GM18858 (cell line): ENCODE data around the gene SPINDOC.
"Not testable (repeated sequence)": the region's sequence is repeated elsewhere in the genome, so short reads cannot be mapped to it uniquely, and the experiment has no call there.

Experiments
- ATAC-seq: cut with Tn5 transposase; IDR thresholded peaks from one replicate; pipeline ENCODE4 v1.9.1; 2021; ENCODE audit not compliant: unreplicated experiment

The SPINDOC gene, protein sequence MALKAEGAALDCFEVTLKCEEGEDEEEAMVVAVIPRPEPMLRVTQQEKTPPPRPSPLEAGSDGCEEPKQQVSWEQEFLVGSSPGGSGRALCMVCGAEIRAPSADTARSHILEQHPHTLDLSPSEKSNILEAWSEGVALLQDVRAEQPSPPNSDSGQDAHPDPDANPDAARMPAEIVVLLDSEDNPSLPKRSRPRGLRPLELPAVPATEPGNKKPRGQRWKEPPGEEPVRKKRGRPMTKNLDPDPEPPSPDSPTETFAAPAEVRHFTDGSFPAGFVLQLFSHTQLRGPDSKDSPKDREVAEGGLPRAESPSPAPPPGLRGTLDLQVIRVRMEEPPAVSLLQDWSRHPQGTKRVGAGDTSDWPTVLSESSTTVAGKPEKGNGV

DNA sequence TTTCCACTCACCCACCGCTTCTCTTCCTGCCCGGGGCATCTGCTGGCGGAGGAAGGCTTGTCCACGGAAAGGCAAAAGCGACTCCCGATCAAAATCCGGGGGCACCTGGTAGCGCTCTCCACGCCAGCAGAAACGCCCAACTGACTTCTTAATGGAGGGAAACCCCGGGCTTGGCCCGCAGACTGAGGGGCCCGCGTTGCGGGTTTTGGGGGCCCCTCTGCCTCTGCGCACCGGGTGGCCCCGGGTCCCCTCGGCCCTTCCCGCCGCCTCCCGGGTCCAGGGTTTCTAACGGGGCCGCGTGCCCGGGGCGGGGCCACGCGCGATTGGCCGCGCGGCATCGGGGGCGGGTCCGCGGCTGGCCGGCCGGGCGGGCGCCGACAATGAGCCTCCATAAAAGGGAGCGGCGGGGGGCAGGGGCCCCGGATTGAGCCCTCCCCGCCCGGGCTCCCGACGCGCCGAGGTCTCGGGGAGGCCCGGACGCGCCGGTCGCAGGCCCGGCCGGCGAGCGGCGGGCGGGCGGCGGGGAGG, at the start of gene SPINDOC:
SPINDOC (plus strand) TSS at position 422 of the 528 bp plus-strand sequence. CDS start 231 bp downstream, outside the sequence.
- no peak for ATAC-seq

- no peak for ATAC-seq
These were observed 49.5 kb upstream of the SPINDOC start for GRCh38 chr11:63763496-63764339.

DNA sequence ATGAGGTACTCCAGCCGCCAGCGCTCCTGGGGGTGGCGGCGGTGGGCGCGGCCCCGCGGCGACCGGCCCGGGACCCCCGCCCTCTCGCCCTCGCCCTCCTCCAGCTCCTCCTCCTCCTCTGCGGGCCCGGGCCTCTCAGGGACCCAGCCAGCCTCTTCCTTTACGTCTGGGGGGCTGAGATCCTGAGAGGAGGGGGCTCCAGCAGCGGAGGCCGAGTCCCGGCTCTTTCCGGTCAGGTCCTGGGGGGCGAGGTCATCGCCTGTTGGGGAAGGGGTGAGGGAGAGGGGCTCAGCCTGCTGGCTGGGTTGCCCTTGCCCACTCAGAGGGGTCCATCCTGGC, 48.9 kb upstream of the SPINDOC start:
- no peak for ATAC-seq

- ATAC-seq = no peak
These were observed 48.3 kb upstream of the SPINDOC start for GRCh38 chr11:63764679-63765647.

DNA sequence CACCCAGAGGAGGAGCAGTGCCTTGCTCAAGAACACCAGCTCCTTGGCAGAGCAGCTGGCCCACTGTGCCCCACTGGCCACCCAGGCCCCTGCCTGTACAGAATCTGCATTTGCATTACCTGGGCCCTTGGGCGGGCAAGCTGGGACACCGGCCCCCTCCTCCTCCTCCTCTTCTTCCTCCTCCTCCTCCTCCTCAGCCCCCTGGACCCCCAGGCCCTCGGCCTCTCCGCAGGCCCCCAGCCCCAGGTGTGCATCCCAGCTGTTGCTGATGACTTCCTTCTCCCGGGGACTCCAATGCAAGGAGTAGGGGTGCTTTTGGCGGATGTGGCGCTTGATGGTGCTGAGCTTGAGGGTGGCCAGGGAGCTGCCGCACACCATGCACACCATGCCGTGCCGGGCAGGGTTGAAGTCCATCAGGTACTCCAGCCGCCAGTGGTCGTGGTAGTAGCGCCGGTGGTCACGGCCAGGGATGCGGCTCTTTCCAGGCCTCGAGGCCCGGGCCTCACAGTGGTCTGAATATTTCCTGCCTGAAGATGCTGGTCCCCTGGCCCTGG, 47.5 kb upstream of the SPINDOC start:
- ATAC-seq = no peak

GRCh38 chr11:63766531-63767235, 46.6 kb upstream of the SPINDOC start:
- ATAC-seq = no peak

GRCh38 chr11:63767267-63767564, 46.0 kb upstream of the SPINDOC start:
- ATAC-seq = no peak

GRCh38 chr11:63767565-63768236, 45.6 kb upstream of the SPINDOC start:
- ATAC-seq = no peak

DNA sequence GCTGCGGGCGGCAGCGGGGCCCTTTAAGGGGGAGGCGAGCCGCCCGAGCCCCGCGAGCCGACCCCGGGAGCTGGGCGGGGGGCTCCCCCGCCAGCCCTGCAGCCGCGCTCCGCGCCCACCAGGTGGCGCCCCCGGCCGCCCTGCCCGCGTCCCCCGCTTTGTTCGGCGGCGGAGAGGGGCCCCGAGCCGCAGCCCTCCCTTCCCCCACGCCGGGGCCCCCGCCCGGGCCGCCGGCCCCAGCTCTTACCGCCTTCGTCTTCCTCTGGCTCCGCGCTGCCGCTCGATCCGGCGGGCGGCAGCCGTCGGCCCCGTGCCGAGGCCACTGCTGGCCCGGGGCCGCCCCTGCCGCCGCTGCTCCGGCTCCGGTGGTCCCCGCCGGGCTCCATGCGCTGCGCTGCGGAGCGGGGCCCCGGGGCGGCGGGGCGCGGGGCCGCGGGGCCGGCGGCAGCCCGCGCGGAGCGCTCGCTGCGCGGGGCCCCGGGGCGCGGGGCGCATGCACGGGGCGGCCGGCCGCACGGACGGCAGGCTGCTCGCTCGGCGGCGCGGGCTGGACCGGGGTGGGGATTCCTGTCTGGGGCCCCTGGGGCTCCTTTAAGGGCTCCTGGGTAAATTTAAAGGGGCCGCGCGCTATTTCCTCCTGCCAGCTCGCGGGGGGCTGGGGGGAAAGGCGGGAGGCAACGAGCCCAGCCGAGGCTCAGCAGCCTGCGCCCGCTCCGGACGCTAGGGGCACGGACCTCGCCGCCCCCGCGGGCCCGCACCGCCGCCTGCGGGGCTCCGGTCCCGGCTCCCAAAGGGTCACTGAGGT, 44.8 kb upstream of the SPINDOC start, which contains the start of gene ZFTA:
ZFTA (minus strand) TSS at position 539 of the 805 bp plus-strand sequence; CDS start at position 386, 153 bp downstream.
- no peak for ATAC-seq

- ATAC-seq = no peak
These were observed 44.1 kb upstream of the SPINDOC start for GRCh38 chr11:63769042-63769713.

DNA sequence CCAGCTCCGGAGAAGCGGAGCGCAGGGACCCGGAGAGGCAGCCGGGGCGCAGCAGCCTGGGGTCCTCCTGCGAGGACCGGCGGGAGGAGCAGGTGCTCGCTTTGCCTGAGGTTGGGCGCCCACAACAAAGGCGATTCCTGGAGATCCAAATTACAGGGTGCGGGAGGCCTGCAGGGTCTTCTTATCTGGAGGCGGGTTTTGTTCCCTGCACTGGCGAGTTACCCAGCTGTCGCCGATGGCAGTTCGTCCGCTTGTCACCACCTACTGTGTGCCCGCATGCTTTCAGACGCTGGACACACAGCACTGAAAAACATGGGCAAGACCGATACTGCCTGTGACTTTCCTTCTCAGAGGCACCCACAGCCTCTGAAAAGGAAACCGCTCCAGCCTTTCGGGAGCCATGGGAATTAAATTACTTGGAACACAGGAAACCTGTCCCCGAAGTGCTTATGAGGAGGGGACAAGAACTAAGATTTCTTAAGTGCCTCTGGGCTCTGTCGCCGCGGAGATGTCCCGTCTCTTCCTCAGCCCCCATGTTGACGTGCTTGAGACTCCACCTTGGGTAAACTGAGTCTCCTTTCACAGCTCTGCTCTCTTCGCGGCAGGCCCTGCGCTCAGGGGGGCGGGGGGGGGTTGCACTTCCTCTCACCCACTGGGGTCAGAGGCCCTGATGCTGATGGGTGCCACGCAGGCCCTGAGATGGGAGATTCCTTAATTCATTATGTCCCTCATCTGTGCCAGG, 43.4 kb upstream of the SPINDOC start:
- ATAC-seq = no peak

DNA sequence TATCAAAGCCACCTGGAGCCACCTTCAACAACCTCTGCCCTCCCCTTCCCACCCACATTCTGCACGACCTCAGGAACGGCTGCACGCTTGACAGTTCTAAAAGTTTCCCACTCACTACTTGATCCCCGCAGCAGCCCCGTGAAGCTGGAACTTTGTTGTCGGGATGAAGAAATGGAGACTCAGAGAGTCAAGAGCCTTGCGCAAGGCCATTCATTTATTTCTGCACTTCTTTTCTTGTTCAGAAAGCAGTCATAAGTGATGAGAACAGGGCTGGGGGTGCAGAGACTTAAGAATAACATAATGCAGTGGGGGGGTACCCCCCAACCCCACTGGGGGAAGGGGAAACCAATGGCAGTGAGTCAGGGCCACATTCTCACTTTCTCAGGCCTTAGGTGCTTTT, 42.5 kb upstream of the SPINDOC start:
- no peak for ATAC-seq

DNA sequence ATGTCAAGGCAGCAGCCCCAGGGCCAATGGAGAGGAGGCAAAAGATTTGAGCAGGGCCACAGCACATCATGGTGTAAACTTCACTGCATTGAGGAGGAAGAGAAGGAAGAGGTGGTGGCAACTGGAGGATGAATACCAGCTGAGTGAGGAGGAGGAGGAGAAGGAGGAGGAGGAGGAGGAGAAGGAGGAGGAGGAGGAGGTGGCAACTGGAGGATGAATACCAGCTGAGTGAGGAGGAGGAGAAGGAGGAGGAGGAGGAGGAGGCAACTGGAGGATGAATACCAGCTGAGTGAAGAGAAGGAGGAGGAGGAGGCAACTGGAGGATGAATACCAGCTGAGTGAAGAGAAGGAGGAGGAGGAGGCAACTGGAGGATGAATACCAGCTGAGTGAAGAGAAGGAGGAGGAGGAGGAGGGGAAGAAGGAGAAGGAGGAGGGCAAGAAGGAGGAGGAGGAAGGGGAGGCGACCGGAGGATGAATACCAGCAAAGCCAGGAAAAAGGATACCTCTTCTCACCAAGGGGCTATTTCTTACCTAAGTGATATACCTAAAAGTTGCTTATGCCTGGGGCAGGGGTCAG, 41.4 kb upstream of the SPINDOC start:
- not testable (repeated sequence) for ATAC-seq

GRCh38 chr11:63775191-63775590, 38.1 kb upstream of the SPINDOC start:
- no peak for ATAC-seq

- ATAC-seq = no peak
These were observed 34.2 kb upstream of the SPINDOC start for GRCh38 chr11:63779039-63779438.

GRCh38 chr11:63782749-63783148, 30.5 kb upstream of the SPINDOC start:
- ATAC-seq = no peak
